Neural progenitor cell (in vitro differentiated cells): Measurements from ENCODE around the gene TIAM2. TPM values are rescaled to one million over a fixed set of nuclear protein-coding genes. Genes with fewer than 3 reads are reported as not detected.

Source experiments
- DNase-seq: peaks from one replicate; pipeline ENCODE4 v3.0.0-alpha.2; 2016; ENCODE audit warnings: low spot score
- H2AFZ ChIP-seq: fragments of 200-600 bp; sonication (generic); replicated peaks from 2 replicates; pipeline ENCODE4 v1.6.1; 2016; ENCODE audit warnings: antibody characterized with exemption
- H3F3A ChIP-seq: fragments of 200-600 bp; sonication (generic); 2 replicates; pipeline ENCODE4 v1.6.1; 2016; ENCODE audit warnings: antibody characterized with exemption, low read depth
- H3K27ac ChIP-seq: fragments of 200-600 bp; sonication (generic); 2 replicates; pipeline ENCODE4 v1.5.1; 2016; ENCODE audit warnings: mild to moderate bottlenecking
- H3K27me3 ChIP-seq: fragments of 200-600 bp; sonication (generic); 2 replicates; pipeline ENCODE4 v1.6.1; 2016; ENCODE audit warnings: mild to moderate bottlenecking, moderate library complexity
- H3K36me3 ChIP-seq: fragments of 200-600 bp; sonication (generic); 2 replicates; pipeline ENCODE4 v1.5.1; 2016
- H3K4me1 ChIP-seq: fragments of 200-600 bp; sonication (generic); 2 replicates; pipeline ENCODE4 v1.6.1; 2016; ENCODE audit warnings: mixed run types
- H3K4me2 ChIP-seq: fragments of 200-600 bp; sonication (generic); 2 replicates; pipeline ENCODE4 v1.6.1; 2016
- H3K4me3 ChIP-seq: fragments of 200-600 bp; sonication (generic); 2 replicates; pipeline ENCODE4 v1.5.1; 2016
- H3K79me2 ChIP-seq: fragments of 200-600 bp; sonication (generic); 2 replicates; pipeline ENCODE4 v1.6.1; 2016; ENCODE audit warnings: low read depth
- H3K9ac ChIP-seq: fragments of 200-600 bp; sonication (generic); 2 replicates; pipeline ENCODE4 v1.6.1; 2016
- H3K9me3 ChIP-seq: fragments of 200-600 bp; sonication (generic); 2 replicates; pipeline ENCODE4 v1.5.1; 2016; ENCODE audit warnings: low read depth
- H4K20me1 ChIP-seq: fragments of 200-600 bp; sonication (generic); 2 replicates; pipeline ENCODE4 v1.6.1; 2016; ENCODE audit warnings: low read depth
- H3K27ac Mint-ChIP-seq: 3 replicates; pipeline ENCODE4 v1.8.0; 2021; ENCODE audit warnings: mixed read lengths
- H3K27me3 Mint-ChIP-seq: 2 replicates; pipeline ENCODE4 v1.8.0; 2022; ENCODE audit warnings: low read depth, mild to moderate bottlenecking, inconsistent platforms, moderate library complexity, mixed read lengths; ENCODE audit not compliant: insufficient read depth
- H3K36me3 Mint-ChIP-seq: 3 replicates; pipeline ENCODE4 v1.8.0; 2021; ENCODE audit warnings: mixed read lengths
- H3K4me1 Mint-ChIP-seq: 3 replicates; pipeline ENCODE4 v1.8.0; 2021; ENCODE audit warnings: mixed read lengths
- H3K4me3 Mint-ChIP-seq: 3 replicates; pipeline ENCODE4 v1.8.0; 2021; ENCODE audit warnings: mild to moderate bottlenecking, moderate library complexity, mixed read lengths
- H3K9me3 Mint-ChIP-seq: 3 replicates; pipeline ENCODE4 v1.8.0; 2020; ENCODE audit warnings: mixed read lengths
- EZH2 ChIP-seq: fragments of 200-600 bp; sonication (generic); IDR thresholded peaks from 2 replicates; pipeline ENCODE4 v1.6.1; 2017; ENCODE audit warnings: antibody characterized with exemption, mild to moderate bottlenecking, moderate library complexity
- EZH2phosphoT487 ChIP-seq: fragments of 200-600 bp; sonication (generic); IDR thresholded peaks from 2 replicates; pipeline ENCODE4 v1.6.1; 2017; ENCODE audit warnings: antibody characterized with exemption
- total RNA-seq: library from RNA; depleted of rRNA; stranded (reverse); fragments of >200 nt; gene quantifications from 2 replicates; pipeline ENCODE4 v1.2.3, GENCODE V29; 2015; ENCODE audit warnings: low replicate concordance
- TF ChIP-seq, protein P1 (sequence below): fragments of 200-600 bp; sonication (generic); IDR thresholded peaks from 2 replicates; pipeline ENCODE4 v1.5.1; 2017; ENCODE audit warnings: antibody characterized with exemption, mild to moderate bottlenecking

The TIAM2 gene
- total RNA-seq, 1 donor from 2014 or later, result 22.8 TPM

DNA sequence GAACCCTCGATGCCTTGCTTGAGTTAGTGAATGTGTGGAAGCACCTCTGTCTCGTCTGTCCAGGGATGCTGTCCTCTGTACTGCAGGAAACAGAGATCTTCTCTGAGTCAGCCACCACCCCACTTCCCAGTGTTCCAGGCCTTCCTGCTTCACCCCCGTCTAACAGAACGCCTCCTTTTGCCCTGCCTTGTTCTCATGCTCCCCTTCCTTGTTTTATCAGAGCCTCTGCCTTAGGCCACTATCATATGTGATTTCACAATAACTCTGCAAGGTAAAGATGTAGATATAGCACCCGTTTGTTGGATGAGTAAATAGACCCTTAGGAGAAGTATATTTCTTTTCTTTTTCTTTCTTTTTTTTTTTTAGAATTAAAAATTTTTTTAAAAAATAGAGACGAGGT lies 162.0 kb downstream of the TIAM2 start:
- peaks cover 2% of the 10 kb centered on the region for H3K9me3 Mint-ChIP-seq
- H3K36me3 Mint-ChIP-seq, result peaks cover 7% of the 10 kb centered on the region
- peaks cover 5% of the 10 kb centered on the region for H3K27me3 Mint-ChIP-seq
- no peak overlapping the region for H3K9ac ChIP-seq
- no peak for TF ChIP-seq EZH2
- no peak for TF ChIP-seq EZH2phosphoT487
- TF ChIP-seq, protein P1, sequence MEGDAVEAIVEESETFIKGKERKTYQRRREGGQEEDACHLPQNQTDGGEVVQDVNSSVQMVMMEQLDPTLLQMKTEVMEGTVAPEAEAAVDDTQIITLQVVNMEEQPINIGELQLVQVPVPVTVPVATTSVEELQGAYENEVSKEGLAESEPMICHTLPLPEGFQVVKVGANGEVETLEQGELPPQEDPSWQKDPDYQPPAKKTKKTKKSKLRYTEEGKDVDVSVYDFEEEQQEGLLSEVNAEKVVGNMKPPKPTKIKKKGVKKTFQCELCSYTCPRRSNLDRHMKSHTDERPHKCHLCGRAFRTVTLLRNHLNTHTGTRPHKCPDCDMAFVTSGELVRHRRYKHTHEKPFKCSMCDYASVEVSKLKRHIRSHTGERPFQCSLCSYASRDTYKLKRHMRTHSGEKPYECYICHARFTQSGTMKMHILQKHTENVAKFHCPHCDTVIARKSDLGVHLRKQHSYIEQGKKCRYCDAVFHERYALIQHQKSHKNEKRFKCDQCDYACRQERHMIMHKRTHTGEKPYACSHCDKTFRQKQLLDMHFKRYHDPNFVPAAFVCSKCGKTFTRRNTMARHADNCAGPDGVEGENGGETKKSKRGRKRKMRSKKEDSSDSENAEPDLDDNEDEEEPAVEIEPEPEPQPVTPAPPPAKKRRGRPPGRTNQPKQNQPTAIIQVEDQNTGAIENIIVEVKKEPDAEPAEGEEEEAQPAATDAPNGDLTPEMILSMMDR, result no peak
- H3K4me1 Mint-ChIP-seq, result peaks cover 18% of the 10 kb centered on the region
- H4K20me1 ChIP-seq, result no peaks in the 10 kb centered on the region
- H3K79me2 ChIP-seq, result no peaks in the 10 kb centered on the region
- no peaks in the 10 kb centered on the region for H3K27me3 ChIP-seq
- peaks cover 4% of the 10 kb centered on the region for H3F3A ChIP-seq
- no peak overlapping the region for H3K4me2 ChIP-seq
- no peak overlapping the region for H2AFZ ChIP-seq
- H3K9me3 ChIP-seq, result no peaks in the 10 kb centered on the region
- DNase-seq, result no peak
- H3K4me3 ChIP-seq, result no peak overlapping the region
- peaks cover 4% of the 10 kb centered on the region for H3K4me1 ChIP-seq
- H3K27ac Mint-ChIP-seq, result no peak overlapping the region
- H3K36me3 ChIP-seq, result no peaks in the 10 kb centered on the region
- H3K4me3 Mint-ChIP-seq, result no peak overlapping the region
- no peak overlapping the region for H3K27ac ChIP-seq

DNA sequence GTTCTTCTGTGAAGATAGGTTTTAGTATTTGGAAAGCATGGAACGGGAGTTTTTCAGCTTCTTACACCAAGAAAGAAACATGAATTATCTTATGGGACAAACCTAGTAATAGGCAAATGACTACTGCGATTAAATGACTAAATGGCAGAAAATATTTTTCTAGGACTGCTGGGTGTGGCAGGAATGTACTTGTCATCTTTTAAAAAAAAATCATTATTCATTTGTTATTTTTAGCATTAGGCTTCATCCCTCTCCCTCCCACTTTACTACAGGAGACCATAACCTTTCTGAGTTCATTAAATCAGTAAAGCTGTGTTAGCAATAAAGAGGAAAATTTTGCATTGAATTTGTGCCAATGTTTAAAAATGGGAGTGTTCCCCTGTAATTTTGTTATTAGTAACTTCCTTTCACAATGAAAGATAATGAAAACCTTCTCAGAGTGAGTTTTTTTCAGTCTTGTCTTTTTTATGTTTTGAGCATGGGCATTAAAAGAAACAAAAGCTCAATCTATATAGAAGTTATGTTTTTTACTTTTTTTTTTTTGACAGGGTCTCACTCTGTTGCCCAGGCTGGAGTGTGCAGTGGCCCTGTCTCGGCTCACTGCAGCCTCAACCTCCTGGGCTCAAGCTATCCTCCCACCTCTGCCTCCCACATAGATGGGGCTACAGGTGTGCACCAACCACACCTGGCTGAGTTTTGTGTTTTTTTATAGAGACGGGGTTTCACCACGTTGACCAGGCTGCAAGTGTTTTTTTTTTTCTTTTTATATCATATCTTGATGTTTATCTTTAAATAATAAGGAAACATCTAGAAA lies 163.1 kb downstream of the TIAM2 start:
- no peaks in the 10 kb centered on the region for H3F3A ChIP-seq
- TF ChIP-seq EZH2, result no peak
- TF ChIP-seq, protein P1, result no peak
- no peak for TF ChIP-seq EZH2phosphoT487

DNA sequence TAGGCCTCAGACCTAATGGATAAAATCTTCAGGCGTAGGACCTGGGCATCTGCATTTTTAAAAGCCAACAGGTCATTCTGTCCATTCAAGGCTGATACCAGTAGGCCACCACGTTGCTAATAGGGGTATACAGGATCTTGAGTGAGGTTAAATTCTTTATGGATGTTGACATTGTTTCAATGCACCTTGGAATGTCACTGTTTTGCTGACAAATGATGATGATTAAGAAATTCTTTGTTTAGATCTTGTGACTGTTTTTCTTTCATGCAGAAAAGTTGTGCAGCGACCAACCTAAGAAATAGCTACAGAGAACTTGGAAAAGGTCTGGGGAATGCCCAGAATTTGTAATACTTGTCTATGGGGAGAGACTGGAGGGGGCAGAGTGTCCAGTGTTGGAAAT lies 167.6 kb downstream of the TIAM2 start:
- Mint-ChIP-seq H3K27me3 (peaks cover 5% of the 10 kb centered on the region), H3K9me3 (peaks cover 2% of the 10 kb centered on the region), H3K4me1 (peaks cover 2% of the 10 kb centered on the region), H3K4me3 (no peak overlapping the region), H3K27ac (no peak overlapping the region), H3K36me3 (peaks cover 12% of the 10 kb centered on the region)
- H3K4me3 ChIP-seq, result no peak overlapping the region
- H3K79me2 ChIP-seq, result no peaks in the 10 kb centered on the region
- H3K4me2 ChIP-seq, result no peak overlapping the region
- H2AFZ ChIP-seq, result no peak overlapping the region
- H3K27me3 ChIP-seq, result no peaks in the 10 kb centered on the region
- no peaks in the 10 kb centered on the region for H4K20me1 ChIP-seq
- no peaks in the 10 kb centered on the region for H3K36me3 ChIP-seq
- no peak overlapping the region for H3K9ac ChIP-seq
- H3K27ac ChIP-seq, result no peak overlapping the region
- no peaks in the 10 kb centered on the region for H3K4me1 ChIP-seq
- DNase-seq, result no peak
- TF ChIP-seq EZH2phosphoT487, result no peak
- TF ChIP-seq EZH2, result no peak
- TF ChIP-seq, protein P1, result no peak
- H3K9me3 ChIP-seq, result no peaks in the 10 kb centered on the region
- no peaks in the 10 kb centered on the region for H3F3A ChIP-seq

More for the DNA sequence above, 163.1 kb downstream of the TIAM2 start:
- H3K9me3 Mint-ChIP-seq, result peaks cover 2% of the 10 kb centered on the region
- no peaks in the 10 kb centered on the region for H4K20me1 ChIP-seq
- no peak overlapping the region for H3K4me3 Mint-ChIP-seq
- H3K9me3 ChIP-seq, result no peaks in the 10 kb centered on the region
- no peak overlapping the region for H3K27ac ChIP-seq
- H3K4me3 ChIP-seq, result no peak overlapping the region
- no peaks in the 10 kb centered on the region for H3K4me1 ChIP-seq
- no peak overlapping the region for H3K9ac ChIP-seq
- peaks cover 13% of the 10 kb centered on the region for H3K4me1 Mint-ChIP-seq
- no peak overlapping the region for H3K4me2 ChIP-seq
- no peaks in the 10 kb centered on the region for H3K79me2 ChIP-seq
- no peak for DNase-seq
- H3K27me3 Mint-ChIP-seq, result peaks cover 5% of the 10 kb centered on the region
- H3K36me3 Mint-ChIP-seq, result peaks cover 7% of the 10 kb centered on the region
- no peaks in the 10 kb centered on the region for H3K27me3 ChIP-seq
- H2AFZ ChIP-seq, result no peak overlapping the region
- no peaks in the 10 kb centered on the region for H3K36me3 ChIP-seq
- H3K27ac Mint-ChIP-seq, result no peak overlapping the region
